Activated T-cell treated with anti-CD3 and anti-CD28 coated beads for 24 hours (primary cell): ENCODE results near the gene DUOX1.

ENCODE experiments used
- DNase-seq: peaks from one replicate; pipeline ENCODE4 v3.0.0-alpha.2; 2020; ENCODE audit warnings: low read depth

DUOX1 gene

GRCh38 chr15:45106002-45106790 is 23.6 kb upstream of the DUOX1 start:
- no peak for DNase-seq

GRCh38 chr15:45107941-45108630 is 21.7 kb upstream of the DUOX1 start:
- DNase-seq, result no peak

- DNase-seq, result no peak
These were observed 19.5 kb upstream of the DUOX1 start for GRCh38 chr15:45110256-45110820.

- no peak for DNase-seq
These were observed 18.2 kb upstream of the DUOX1 start for GRCh38 chr15:45111390-45112142.

- no peak for DNase-seq
These were observed 17.6 kb upstream of the DUOX1 start for GRCh38 chr15:45112143-45112590.

- no peak for DNase-seq
These were observed 17.0 kb upstream of the DUOX1 start for GRCh38 chr15:45112591-45113379.

GRCh38 chr15:45113380-45113990 is 16.3 kb upstream of the DUOX1 start:
- no peak for DNase-seq

GRCh38 chr15:45114076-45114750 is 15.6 kb upstream of the DUOX1 start, which contains the start of the genes DUOX2 and DUOXA2:
DUOX2 (minus strand) TSS chr15:45114172; CDS start chr15:45113411, 761 bp downstream.
DUOXA2 (plus strand) TSS chr15:45114326; CDS start chr15:45114606, 280 bp downstream.
- no peak for DNase-seq

- DNase-seq, result no peak
These were observed 15.1 kb upstream of the DUOX1 start for GRCh38 chr15:45114751-45115085.

- no peak for DNase-seq
These were observed 14.4 kb upstream of the DUOX1 start for GRCh38 chr15:45115312-45115820.

- no peak for DNase-seq
These were observed 13.8 kb upstream of the DUOX1 start for GRCh38 chr15:45116006-45116481.

- DNase-seq, result no peak
These were observed 13.1 kb upstream of the DUOX1 start for GRCh38 chr15:45116482-45117307.

- no peak for DNase-seq
These were observed 12.3 kb upstream of the DUOX1 start for GRCh38 chr15:45117308-45118130.

GRCh38 chr15:45118131-45118588 is 11.6 kb upstream of the DUOX1 start:
- peak; percentile 79 for DNase-seq

- DNase-seq, result no peak
These were observed 10.8 kb upstream of the DUOX1 start for GRCh38 chr15:45118996-45119395.

- no peak for DNase-seq
These were observed 9.5 kb upstream of the DUOX1 start for GRCh38 chr15:45120081-45120972.

GRCh38 chr15:45121020-45121419 is 8.8 kb upstream of the DUOX1 start:
- DNase-seq, result no peak
